ENCODE data around the gene DCC. TPM values are rescaled to one million over a fixed set of nuclear protein-coding genes. Genes with fewer than 3 reads are reported as not detected.

DCC gene
- polyA plus RNA-seq, 1 of the 3 experiments (the other 2 are of a cell fraction): 0.20 TPM

DNA sequence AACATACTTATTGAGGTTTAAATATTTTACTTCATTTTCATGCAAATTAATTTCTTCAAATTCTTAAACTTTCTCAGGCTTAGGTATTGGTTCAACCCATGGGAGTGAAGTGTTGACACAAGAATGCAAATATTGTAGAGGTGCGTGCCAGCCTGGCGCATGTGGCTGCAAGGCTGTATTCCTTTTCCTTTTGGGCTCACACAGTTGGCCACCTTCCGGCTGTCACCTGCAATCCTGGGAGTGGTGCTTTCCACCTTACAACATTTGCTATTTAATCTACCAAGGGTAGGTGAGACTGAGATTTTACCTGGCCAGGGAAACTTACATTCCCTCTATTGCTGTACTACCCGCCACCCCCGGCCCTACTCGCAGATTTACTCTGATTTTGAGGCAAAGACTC lies 141.1 kb downstream of the DCC start:
- H3K36me3 ChIP-seq (replicated peaks in 1 of 2; ENCODE audit: control insufficient read depth in 1 of 2, insufficient read depth in 2 of 2, low read length in 1 of 2): no peaks in the 10 kb centered on the region
- ChIA-PET CTCF (no interaction called here), POLR2A (no interaction called here)
- H3K9ac ChIP-seq: no peak overlapping the region
- H2AFZ ChIP-seq (ENCODE audit: low read depth): no peak overlapping the region
- no peak overlapping the region for H3K4me2 ChIP-seq
- H3K79me2 ChIP-seq (ENCODE audit: insufficient read depth): no peaks in the 10 kb centered on the region
- H3K9me3 ChIP-seq: no peaks in the 10 kb centered on the region
- no peak for DNase-seq
- H3K27ac ChIP-seq (ENCODE audit: low read depth in 2 of 2, low read length in 1 of 2): no peak overlapping the region
- 45% methylated on average over 6 of the region's 6 CpGs for WGBS (ENCODE audit: low lambda C conversion rate)
- H3K27me3 ChIP-seq (ENCODE audit: insufficient read depth): no peaks in the 10 kb centered on the region
- no peak for TF ChIP-seq USF1 (IDR thresholded peaks at IDR 0.05; ENCODE audit: borderline replicate concordance, low read depth)
- TF ChIP-seq MAX (IDR thresholded peaks at IDR 0.05; ENCODE audit: low read depth): no peak
- TF ChIP-seq FOXM1 (IDR thresholded peaks at IDR 0.05; ENCODE audit: low read depth): no peak
- TF ChIP-seq, protein P1, sequence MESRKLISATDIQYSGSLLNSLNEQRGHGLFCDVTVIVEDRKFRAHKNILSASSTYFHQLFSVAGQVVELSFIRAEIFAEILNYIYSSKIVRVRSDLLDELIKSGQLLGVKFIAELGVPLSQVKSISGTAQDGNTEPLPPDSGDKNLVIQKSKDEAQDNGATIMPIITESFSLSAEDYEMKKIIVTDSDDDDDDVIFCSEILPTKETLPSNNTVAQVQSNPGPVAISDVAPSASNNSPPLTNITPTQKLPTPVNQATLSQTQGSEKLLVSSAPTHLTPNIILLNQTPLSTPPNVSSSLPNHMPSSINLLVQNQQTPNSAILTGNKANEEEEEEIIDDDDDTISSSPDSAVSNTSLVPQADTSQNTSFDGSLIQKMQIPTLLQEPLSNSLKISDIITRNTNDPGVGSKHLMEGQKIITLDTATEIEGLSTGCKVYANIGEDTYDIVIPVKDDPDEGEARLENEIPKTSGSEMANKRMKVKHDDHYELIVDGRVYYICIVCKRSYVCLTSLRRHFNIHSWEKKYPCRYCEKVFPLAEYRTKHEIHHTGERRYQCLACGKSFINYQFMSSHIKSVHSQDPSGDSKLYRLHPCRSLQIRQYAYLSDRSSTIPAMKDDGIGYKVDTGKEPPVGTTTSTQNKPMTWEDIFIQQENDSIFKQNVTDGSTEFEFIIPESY (IDR thresholded peaks at IDR 0.05; ENCODE audit: borderline replicate concordance, low read depth): no peak
- TF ChIP-seq RCOR1 (IDR thresholded peaks at IDR 0.05; ENCODE audit: low read length): no peak
- TF ChIP-seq EP300 (IDR thresholded peaks at IDR 0.05; ENCODE audit: borderline replicate concordance in 1 of 2, low read depth in 1 of 2, low read length in 1 of 2): no peak
- no peak for TF ChIP-seq FOXJ3 (CRISPR knock-in tag; IDR thresholded peaks at IDR 0.05)
- no peak for TF ChIP-seq MXI1 (IDR thresholded peaks at IDR 0.05; ENCODE audit: low read depth, low read length)
- no peak for TF ChIP-seq YY1 (IDR thresholded peaks at IDR 0.05; ENCODE audit: low read depth)
- TF ChIP-seq NFIC (IDR thresholded peaks at IDR 0.05; ENCODE audit: borderline replicate concordance): no peak
- no peak for TF ChIP-seq RAD21 (IDR thresholded peaks at IDR 0.05; ENCODE audit: low read length)
- no peak for TF ChIP-seq JUND (IDR thresholded peaks at IDR 0.05)
- TF ChIP-seq GABPA (IDR thresholded peaks at IDR 0.05; ENCODE audit: low read depth): no peak
- no peak overlapping the region for H3K4me3 ChIP-seq (ENCODE audit: low read depth in 2 of 2, low read length in 1 of 2)
- no peaks in the 10 kb centered on the region for H4K20me1 ChIP-seq (ENCODE audit: insufficient read depth)
- H3K4me1 ChIP-seq (ENCODE audit: control insufficient read depth in 1 of 2, insufficient read depth in 2 of 2, low read depth in 1 of 2, low read length in 1 of 2): no peaks in the 10 kb centered on the region
- H3K9me2 ChIP-seq: no peaks in the 10 kb centered on the region
- H3F3A ChIP-seq (replicated peaks; ENCODE audit: insufficient read depth): no peaks in the 10 kb centered on the region

GRCh38 chr18:52484977-52485376 lies 145.0 kb downstream of the DCC start:
- no peak for DNase-seq
- Histone ChIP-seq H3F3A (replicated peaks; ENCODE audit: insufficient read depth) (no peaks in the 10 kb centered on the region), H3K4me2 (no peak overlapping the region), H4K20me1 (ENCODE audit: insufficient read depth) (no peaks in the 10 kb centered on the region), H3K9me2 (no peaks in the 10 kb centered on the region), H2AFZ (ENCODE audit: low read depth) (no peak overlapping the region), H3K27ac (ENCODE audit: low read depth in 2 of 2, low read length in 1 of 2) (no peak overlapping the region), H3K4me3 (ENCODE audit: low read depth in 2 of 2, low read length in 1 of 2) (no peak overlapping the region), H3K4me1 (ENCODE audit: control insufficient read depth in 1 of 2, insufficient read depth in 2 of 2, low read depth in 1 of 2, low read length in 1 of 2) (no peaks in the 10 kb centered on the region), H3K9me3 (no peaks in the 10 kb centered on the region), H3K79me2 (ENCODE audit: insufficient read depth) (no peaks in the 10 kb centered on the region), H3K27me3 (ENCODE audit: insufficient read depth) (no peaks in the 10 kb centered on the region), H3K9ac (no peak overlapping the region), H3K36me3 (replicated peaks in 1 of 2; ENCODE audit: control insufficient read depth in 1 of 2, insufficient read depth in 2 of 2, low read length in 1 of 2) (no peaks in the 10 kb centered on the region)
- ChIA-PET CTCF (no interaction called here), POLR2A (no interaction called here)
- 50% methylated on average over 2 of the region's 2 CpGs for WGBS (ENCODE audit: low lambda C conversion rate)
- no peak for TF ChIP-seq RFX5 (IDR thresholded peaks at IDR 0.05; ENCODE audit: low read length)
- TF ChIP-seq FOSL2 (IDR thresholded peaks at IDR 0.05; ENCODE audit: borderline replicate concordance, low read depth): no peak
- no peak for TF ChIP-seq FOXM1 (IDR thresholded peaks at IDR 0.05; ENCODE audit: low read depth)
- TF ChIP-seq MXI1 (IDR thresholded peaks at IDR 0.05; ENCODE audit: low read depth, low read length): no peak
- no peak for TF ChIP-seq RCOR1 (IDR thresholded peaks at IDR 0.05; ENCODE audit: low read length)
- TF ChIP-seq EZH2phosphoT487 (IDR thresholded peaks at IDR 0.05; ENCODE audit: borderline replicate concordance, low read depth): no peak
- TF ChIP-seq FOXJ3 (CRISPR knock-in tag; IDR thresholded peaks at IDR 0.05): no peak
- TF ChIP-seq GABPA (IDR thresholded peaks at IDR 0.05; ENCODE audit: low read depth): no peak
- no peak; the same call in 1 of the 2 replicates for TF ChIP-seq RAD21 (IDR thresholded peaks at IDR 0.05; ENCODE audit: low read length)
